ENCODE results near the gene SLC9A9. TPM values are rescaled to one million over a fixed set of nuclear protein-coding genes. Genes with fewer than 3 reads are reported as not detected.

The SLC9A9 gene
- polyA plus RNA-seq, 1 experiment = 13.4 TPM

DNA sequence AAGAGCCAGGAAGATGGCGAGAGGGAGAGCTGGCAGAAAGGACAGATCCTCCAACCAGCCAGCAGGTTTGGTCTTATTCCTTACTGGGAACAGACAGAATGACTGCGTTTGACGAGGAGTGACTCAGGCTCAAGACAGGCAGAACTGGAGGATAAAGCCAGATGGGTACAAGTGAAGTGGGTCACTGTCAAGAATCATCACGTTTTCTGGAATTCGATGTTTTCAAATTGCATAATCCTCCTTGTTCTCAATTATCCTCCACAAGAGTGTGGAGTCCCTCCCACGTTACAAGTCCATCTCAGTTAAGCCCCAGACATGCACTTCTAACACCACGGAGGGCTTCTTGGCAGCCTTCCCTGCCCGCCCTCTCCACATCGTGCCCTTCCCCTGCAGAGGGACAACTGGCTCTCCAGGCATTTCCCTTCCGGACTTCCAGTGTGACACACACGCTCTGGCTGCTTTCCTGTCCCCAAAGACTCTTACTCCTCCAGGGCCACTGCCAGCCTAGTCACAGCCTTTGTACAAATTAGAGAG, 545.6 kb downstream of the SLC9A9 start:
- no peak overlapping the region for H3K27ac ChIP-seq (ENCODE audit: low read depth, low read length)
- H3K4me3 ChIP-seq (ENCODE audit: low read depth, low read length) = no peak overlapping the region
- ChIA-PET POLR2A (no interaction called here), CTCF (interaction anchor here (0.7 kb wide), 1 partner anchor 12 kb away, joined by 7 read pairs; no protein-coding TSS in a partner anchor)
- peak; percentile 29 for DNase-seq (ENCODE audit: low read depth, low spot score)
- TF ChIP-seq CTCF (IDR thresholded peaks at IDR 0.05; ENCODE audit: low read depth, low read length) = no peak
- no peaks in the 10 kb centered on the region for H3K27me3 ChIP-seq (ENCODE audit: control insufficient read depth, insufficient read depth, low read length)
- H3K9me3 ChIP-seq (ENCODE audit: control insufficient read depth, insufficient read depth, low read length) = no peaks in the 10 kb centered on the region

- no peak for DNase-seq (ENCODE audit: low read depth, low spot score)
- no peak for TF ChIP-seq CTCF (IDR thresholded peaks at IDR 0.05; ENCODE audit: low read depth, low read length)
- ChIA-PET CTCF (no interaction called here), POLR2A (no interaction called here)
- Histone ChIP-seq H3K27me3 (ENCODE audit: control insufficient read depth, insufficient read depth, low read length) (no peaks in the 10 kb centered on the region), H3K27ac (ENCODE audit: low read depth, low read length) (no peak overlapping the region), H3K4me3 (ENCODE audit: low read depth, low read length) (no peak overlapping the region), H3K9me3 (ENCODE audit: control insufficient read depth, insufficient read depth, low read length) (no peaks in the 10 kb centered on the region)
Measured at GRCh38 chr3:143301031-143301901, 547.0 kb downstream of the SLC9A9 start.

DNA sequence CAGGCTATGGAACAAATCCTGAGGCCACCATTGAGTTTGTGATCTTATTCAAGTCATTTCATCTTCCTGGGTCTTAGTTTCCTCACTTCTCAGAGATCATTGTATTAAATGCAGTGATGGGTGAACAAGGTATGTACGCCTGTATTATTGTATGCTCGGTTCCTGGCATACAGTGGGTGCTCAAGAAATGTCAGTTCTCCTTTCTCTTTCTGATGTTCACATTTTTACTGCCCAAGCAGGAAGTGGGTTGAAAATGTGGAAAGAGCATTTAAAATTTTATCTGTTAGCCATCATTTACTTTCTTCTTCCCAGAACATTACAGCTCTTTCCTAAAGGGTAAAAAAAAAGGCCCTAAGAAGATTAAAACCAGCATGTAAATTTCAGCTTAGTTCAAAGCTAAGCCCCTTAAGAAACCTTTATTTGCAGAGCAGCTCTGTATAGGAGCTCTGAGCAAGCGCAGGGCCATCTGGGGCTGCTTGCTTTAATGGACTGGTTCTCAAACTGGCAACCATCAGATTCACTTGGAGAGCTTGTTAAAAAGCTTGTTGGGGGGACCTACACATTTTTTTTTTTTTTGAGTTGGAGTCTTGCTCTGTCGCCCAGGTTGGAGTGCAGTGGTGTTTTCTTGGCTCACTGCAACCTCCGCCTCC, 549.3 kb downstream of the SLC9A9 start:
- ChIA-PET POLR2A (no interaction called here), CTCF (no interaction called here)
- DNase-seq (ENCODE audit: low read depth, low spot score) = no peak
- Histone ChIP-seq H3K4me3 (ENCODE audit: low read depth, low read length) (no peak overlapping the region), H3K9me3 (ENCODE audit: control insufficient read depth, insufficient read depth, low read length) (no peaks in the 10 kb centered on the region), H3K27ac (ENCODE audit: low read depth, low read length) (no peak overlapping the region), H3K27me3 (ENCODE audit: control insufficient read depth, insufficient read depth, low read length) (no peaks in the 10 kb centered on the region)
- TF ChIP-seq CTCF (IDR thresholded peaks at IDR 0.05; ENCODE audit: low read depth, low read length) = no peak

DNA sequence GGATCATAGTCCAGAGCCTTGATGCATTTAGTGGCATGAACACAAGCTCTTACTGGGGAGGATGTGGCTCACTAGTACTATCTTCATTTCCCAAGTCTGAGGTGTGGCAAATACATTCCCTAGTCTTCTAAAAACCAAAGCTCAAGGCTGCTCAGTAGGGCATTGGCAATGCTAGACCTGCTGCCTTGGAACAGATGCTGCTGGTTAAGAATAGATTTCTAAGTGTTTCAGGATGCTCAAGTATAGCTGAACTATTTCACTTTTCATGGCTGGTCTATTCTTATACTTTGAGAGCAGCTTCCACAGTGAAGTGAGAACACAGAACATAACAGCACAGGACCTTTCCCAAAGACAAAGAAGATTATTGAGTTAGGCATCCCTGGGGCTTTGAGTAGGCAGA, 549.9 kb downstream of the SLC9A9 start:
- Histone ChIP-seq H3K27me3 (ENCODE audit: control insufficient read depth, insufficient read depth, low read length) (no peaks in the 10 kb centered on the region), H3K27ac (ENCODE audit: low read depth, low read length) (no peak overlapping the region), H3K9me3 (ENCODE audit: control insufficient read depth, insufficient read depth, low read length) (no peaks in the 10 kb centered on the region), H3K4me3 (ENCODE audit: low read depth, low read length) (no peak overlapping the region)
- TF ChIP-seq CTCF (IDR thresholded peaks at IDR 0.05; ENCODE audit: low read depth, low read length) = no peak
- DNase-seq (ENCODE audit: low read depth, low spot score) = no peak
- ChIA-PET CTCF (no interaction called here), POLR2A (no interaction called here)

Data from AG04450 (cell line).